Type B pancreatic cell (in vitro differentiated cells): ENCODE data around the gene RPUSD3. TPM values are rescaled to one million over a fixed set of nuclear protein-coding genes. Genes with fewer than 3 reads are reported as not detected.

ENCODE experiments used
- DNase-seq: peaks from one replicate; pipeline ENCODE4 v3.0.0; 2021; ENCODE audit warnings: mixed read lengths; ENCODE audit not compliant: unreplicated experiment; ENCODE audit errors: extremely low spot score
- H3K27ac Mint-ChIP-seq: 2 replicates; pipeline ENCODE4 v1.8.0; 2021; ENCODE audit warnings: mild to moderate bottlenecking, mixed read lengths
- H3K27me3 Mint-ChIP-seq: 2 replicates; pipeline ENCODE4 v1.8.0; 2021; ENCODE audit warnings: mixed read lengths
- H3K36me3 Mint-ChIP-seq: 2 replicates; pipeline ENCODE4 v1.8.0; 2021; ENCODE audit warnings: mixed read lengths
- H3K4me1 Mint-ChIP-seq: one replicate; pipeline ENCODE4 v1.8.0; 2021; ENCODE audit warnings: mixed read lengths; ENCODE audit not compliant: unreplicated experiment
- H3K4me3 Mint-ChIP-seq: 2 replicates; pipeline ENCODE4 v1.8.0; 2021; ENCODE audit warnings: mild to moderate bottlenecking, mixed read lengths
- H3K9me3 Mint-ChIP-seq: 2 replicates; pipeline ENCODE4 v1.8.0; 2021; ENCODE audit warnings: mixed read lengths
- CTCF ChIP-seq: fragments of 200-600 bp; sonication (generic); conservative IDR thresholded peaks from 2 replicates; pipeline ENCODE4 v1.5.0; 2021; ENCODE audit warnings: antibody characterized with exemption, mild to moderate bottlenecking
- total RNA-seq: library from RNA; stranded (reverse); gene quantifications from 2 replicates; pipeline ENCODE4 v1.2.1, GENCODE V29; 2021; ENCODE audit warnings: low replicate concordance

Gene RPUSD3
- total RNA-seq, 1 donor from 2014 or later: 55.0 TPM

- Mint-ChIP-seq H3K4me3 (no peak overlapping the region), H3K27me3 (peaks cover 5% of the 10 kb centered on the region), H3K36me3 (peaks cover 6% of the 10 kb centered on the region), H3K9me3 (no peaks in the 10 kb centered on the region), H3K4me1 (peaks cover 4% of the 10 kb centered on the region), H3K27ac (no peak overlapping the region)
- TF ChIP-seq CTCF: no peak
- no peak for DNase-seq
Measured at GRCh38 chr3:9846931-9847488, 3.2 kb upstream of the RPUSD3 start.

GRCh38 chr3:9846231-9846630 lies 2.4 kb upstream of the RPUSD3 start:
- DNase-seq: no peak
- no peak overlapping the region for H3K27ac Mint-ChIP-seq
- no peak overlapping the region for H3K4me3 Mint-ChIP-seq
- no peak for TF ChIP-seq CTCF
- peaks cover 10% of the 10 kb centered on the region for H3K36me3 Mint-ChIP-seq
- peaks cover 4% of the 10 kb centered on the region for H3K4me1 Mint-ChIP-seq
- no peaks in the 10 kb centered on the region for H3K9me3 Mint-ChIP-seq
- no peaks in the 10 kb centered on the region for H3K27me3 Mint-ChIP-seq

GRCh38 chr3:9841015-9841414 lies 2.8 kb downstream of the RPUSD3 start:
- no peak for TF ChIP-seq CTCF
- DNase-seq: no peak
- Mint-ChIP-seq H3K4me1 (no peaks in the 10 kb centered on the region), H3K36me3 (peaks cover 12% of the 10 kb centered on the region), H3K9me3 (no peaks in the 10 kb centered on the region), H3K27ac (no peak overlapping the region), H3K27me3 (no peaks in the 10 kb centered on the region), H3K4me3 (peak overlapping the region; percentile 49)

- no peak overlapping the region for H3K27ac Mint-ChIP-seq
- H3K4me1 Mint-ChIP-seq: no peaks in the 10 kb centered on the region
- peaks cover 12% of the 10 kb centered on the region for H3K36me3 Mint-ChIP-seq
- H3K27me3 Mint-ChIP-seq: no peaks in the 10 kb centered on the region
- H3K4me3 Mint-ChIP-seq: no peak overlapping the region
- H3K9me3 Mint-ChIP-seq: no peaks in the 10 kb centered on the region
- DNase-seq: no peak
- no peak for TF ChIP-seq CTCF
Measured at GRCh38 chr3:9838856-9839255, 5.0 kb downstream of the RPUSD3 start.

GRCh38 chr3:9837701-9838582 lies 5.9 kb downstream of the RPUSD3 start:
- no peak overlapping the region for H3K4me3 Mint-ChIP-seq
- H3K36me3 Mint-ChIP-seq: peaks cover 12% of the 10 kb centered on the region
- no peaks in the 10 kb centered on the region for H3K9me3 Mint-ChIP-seq
- TF ChIP-seq CTCF: no peak
- no peak for DNase-seq
- no peak overlapping the region for H3K27ac Mint-ChIP-seq
- H3K27me3 Mint-ChIP-seq: no peaks in the 10 kb centered on the region
- no peaks in the 10 kb centered on the region for H3K4me1 Mint-ChIP-seq
